Measurements from ENCODE around the gene CACTIN.

DNA sequence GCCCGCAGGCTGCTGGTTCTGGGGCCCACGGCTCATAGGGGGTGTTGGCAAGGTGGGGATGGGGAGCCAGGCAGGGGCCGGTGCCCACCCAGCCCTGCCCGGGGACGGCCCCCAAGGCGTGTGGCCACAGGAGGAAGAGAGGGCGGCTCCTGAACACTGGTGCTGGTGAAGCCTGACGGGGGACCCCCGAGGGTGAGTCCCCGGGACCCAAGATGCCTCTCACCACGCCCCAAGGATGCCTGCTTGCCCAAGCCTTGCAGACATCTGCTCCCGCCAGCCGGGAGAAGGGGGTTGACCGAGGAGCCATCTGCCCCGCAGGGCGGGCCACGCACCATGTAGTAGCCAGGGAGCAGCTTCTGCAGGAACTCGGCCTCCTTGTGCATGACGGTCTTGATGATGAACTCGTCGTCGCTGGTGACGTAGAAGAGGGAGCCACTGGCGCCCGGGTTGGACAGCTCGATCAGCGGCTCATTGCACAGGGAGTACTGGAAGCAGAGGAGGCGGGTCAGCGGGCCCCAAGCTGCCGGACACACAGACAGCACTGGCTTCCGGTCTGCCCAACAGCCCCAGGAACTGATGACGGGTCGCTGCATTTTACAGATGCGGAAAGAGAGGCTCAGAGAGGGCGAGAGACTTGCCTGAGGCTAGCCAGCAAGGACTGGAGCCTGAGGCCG is 29.6 kb upstream of the CACTIN start:
- TF ChIP-seq, protein P1, sequence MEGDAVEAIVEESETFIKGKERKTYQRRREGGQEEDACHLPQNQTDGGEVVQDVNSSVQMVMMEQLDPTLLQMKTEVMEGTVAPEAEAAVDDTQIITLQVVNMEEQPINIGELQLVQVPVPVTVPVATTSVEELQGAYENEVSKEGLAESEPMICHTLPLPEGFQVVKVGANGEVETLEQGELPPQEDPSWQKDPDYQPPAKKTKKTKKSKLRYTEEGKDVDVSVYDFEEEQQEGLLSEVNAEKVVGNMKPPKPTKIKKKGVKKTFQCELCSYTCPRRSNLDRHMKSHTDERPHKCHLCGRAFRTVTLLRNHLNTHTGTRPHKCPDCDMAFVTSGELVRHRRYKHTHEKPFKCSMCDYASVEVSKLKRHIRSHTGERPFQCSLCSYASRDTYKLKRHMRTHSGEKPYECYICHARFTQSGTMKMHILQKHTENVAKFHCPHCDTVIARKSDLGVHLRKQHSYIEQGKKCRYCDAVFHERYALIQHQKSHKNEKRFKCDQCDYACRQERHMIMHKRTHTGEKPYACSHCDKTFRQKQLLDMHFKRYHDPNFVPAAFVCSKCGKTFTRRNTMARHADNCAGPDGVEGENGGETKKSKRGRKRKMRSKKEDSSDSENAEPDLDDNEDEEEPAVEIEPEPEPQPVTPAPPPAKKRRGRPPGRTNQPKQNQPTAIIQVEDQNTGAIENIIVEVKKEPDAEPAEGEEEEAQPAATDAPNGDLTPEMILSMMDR (IDR thresholded peaks at IDR 0.05; ENCODE audit: insufficient read depth, low read depth, low read length): no peak
- no peak for TF ChIP-seq EZH2 (IDR thresholded peaks at IDR 0.05; ENCODE audit: insufficient read depth, low read length)

Data from astrocyte (in vitro differentiated cells and primary cell).